GM08714 (cell line): ENCODE results near the gene RIN3.

Experiments
- H3K4me3 ChIP-seq: fragments of 200-500 bp; sonication (Bioruptor generic); 2 replicates; pipeline ENCODE4 v1.5.1; 2014; ENCODE audit warnings: mild to moderate bottlenecking, low read length, inconsistent platforms
- ZNF274 ChIP-seq: IDR thresholded peaks from 2 replicates; pipeline ENCODE4 v1.6.1; 2012; ENCODE audit warnings: mild to moderate bottlenecking, low read depth, low read length

RIN3 gene

DNA sequence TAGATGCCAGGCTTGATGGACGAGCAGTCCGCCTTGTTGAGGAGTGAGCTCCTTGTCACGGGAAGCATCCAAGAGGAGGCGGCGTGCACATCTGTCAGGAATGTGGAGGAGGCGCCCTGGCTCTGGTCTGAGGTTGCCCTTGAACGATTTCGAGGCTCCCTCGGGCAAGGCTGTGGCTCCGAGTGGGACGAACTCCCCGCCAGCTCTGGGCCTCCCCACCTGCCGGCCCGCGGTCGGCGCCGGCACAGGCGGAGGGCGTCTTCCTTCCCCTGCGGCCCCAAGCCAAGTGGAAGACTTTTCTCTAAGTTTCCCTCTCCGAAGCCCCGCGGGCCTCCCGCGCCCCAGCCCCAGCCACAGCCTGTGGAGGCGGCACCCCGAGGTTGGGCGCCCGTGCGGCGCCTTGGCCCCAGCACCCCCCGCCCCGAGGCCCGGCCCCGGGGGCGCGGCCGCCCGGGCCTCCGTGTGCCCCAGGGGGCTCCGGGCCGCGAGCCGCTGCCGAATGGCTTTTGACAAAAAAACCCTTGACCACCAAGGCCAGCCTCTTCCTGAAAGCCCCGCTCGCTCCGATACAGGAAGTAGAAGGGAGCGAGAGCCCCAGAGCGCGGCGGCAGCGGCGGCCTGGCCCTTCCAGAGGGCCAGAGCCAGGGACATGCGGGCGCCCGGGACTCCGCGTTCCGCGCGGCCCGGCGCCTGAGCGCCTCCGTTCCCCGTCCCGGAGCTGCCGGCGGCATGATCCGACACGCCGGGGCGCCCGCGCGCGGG, at the start of gene RIN3:
TSS of gene RIN3 (plus strand) at position 578 of the 762 bp plus-strand sequence. CDS start at position 730, 152 bp downstream.
- no peak for TF ChIP-seq ZNF274

DNA sequence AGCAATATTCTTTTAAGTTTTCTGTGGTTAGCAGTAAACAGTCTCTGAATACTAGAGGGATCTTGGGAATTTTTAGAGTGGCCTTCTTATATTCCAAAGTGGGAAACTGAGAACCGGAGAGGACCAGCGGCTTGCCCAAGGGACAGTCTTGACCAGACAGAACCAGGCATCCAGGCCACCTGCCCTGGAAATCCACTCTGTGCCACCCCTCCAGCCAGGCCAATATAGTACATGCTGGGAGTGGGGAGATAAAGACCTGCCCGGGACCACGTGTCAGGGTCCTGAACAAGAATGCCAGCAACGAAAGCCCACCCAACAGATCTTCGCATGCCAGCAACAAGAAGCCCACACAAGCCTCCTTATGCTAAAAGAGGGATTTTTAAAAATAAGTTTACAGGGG, 49.4 kb upstream of the RIN3 start:
- no peak overlapping the region for H3K4me3 ChIP-seq
- TF ChIP-seq ZNF274 = no peak

More for the DNA sequence above, at the start of gene RIN3:
- peak within 1 kb of the TSS; percentile 83 for H3K4me3 ChIP-seq

DNA sequence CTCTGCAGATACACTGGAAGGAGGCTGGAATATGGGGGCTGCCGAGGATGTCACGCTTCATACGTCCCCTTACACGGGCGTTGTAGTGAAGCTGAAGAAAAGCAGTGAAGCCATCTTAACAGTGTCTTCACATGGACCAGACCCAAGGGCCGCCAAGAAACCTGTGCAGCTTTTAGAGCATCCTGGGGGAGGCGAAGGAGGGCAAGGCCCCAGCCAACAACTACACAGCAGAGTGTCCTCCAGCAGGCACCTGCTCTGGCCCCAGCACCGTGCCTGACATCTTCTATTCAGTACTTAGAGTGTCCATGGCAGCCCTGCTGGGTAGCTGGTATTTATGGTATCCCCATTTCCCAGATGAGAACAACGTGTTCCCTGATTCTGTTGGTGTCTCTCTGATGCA, 48.9 kb upstream of the RIN3 start:
- no peak for TF ChIP-seq ZNF274
- no peak overlapping the region for H3K4me3 ChIP-seq

GRCh38 chr14:92465353-92466055, 48.1 kb upstream of the RIN3 start:
- H3K4me3 ChIP-seq = no peak overlapping the region
- no peak for TF ChIP-seq ZNF274

GRCh38 chr14:92466059-92466458, 47.5 kb upstream of the RIN3 start:
- no peak overlapping the region for H3K4me3 ChIP-seq

GRCh38 chr14:92469515-92469914, 44.1 kb upstream of the RIN3 start:
- no peak overlapping the region for H3K4me3 ChIP-seq
- TF ChIP-seq ZNF274 = no peak

More at GRCh38 chr14:92466059-92466458, 47.5 kb upstream of the RIN3 start:
- no peak for TF ChIP-seq ZNF274

GRCh38 chr14:92470215-92470614, 43.4 kb upstream of the RIN3 start:
- no peak overlapping the region for H3K4me3 ChIP-seq
- TF ChIP-seq ZNF274 = no peak

DNA sequence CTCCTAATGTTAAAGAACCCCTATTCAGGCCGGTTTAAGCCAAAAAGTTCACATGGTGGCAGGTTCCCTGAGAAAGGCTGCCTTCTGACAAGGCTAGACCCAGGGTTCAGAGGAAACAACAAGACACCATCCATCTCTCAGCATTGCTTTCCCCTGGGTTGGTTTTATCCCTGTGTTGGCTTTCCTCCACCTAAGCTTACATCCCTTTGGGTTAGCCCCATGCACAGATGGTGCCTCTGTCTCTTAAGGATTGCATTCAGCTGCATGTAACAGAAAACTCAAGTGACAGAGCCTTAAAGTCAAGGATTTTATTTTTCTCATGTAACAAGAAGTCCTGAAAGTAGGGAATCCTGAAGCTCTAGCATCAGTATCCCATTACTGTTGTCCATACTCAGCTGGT, 42.8 kb upstream of the RIN3 start:
- no peak for TF ChIP-seq ZNF274
- no peak overlapping the region for H3K4me3 ChIP-seq

GRCh38 chr14:92471919-92472318, 41.7 kb upstream of the RIN3 start:
- TF ChIP-seq ZNF274 = no peak
- no peak overlapping the region for H3K4me3 ChIP-seq

- TF ChIP-seq ZNF274 = no peak
- no peak overlapping the region for H3K4me3 ChIP-seq
These were observed 40.7 kb upstream of the RIN3 start for GRCh38 chr14:92472860-92473259.

DNA sequence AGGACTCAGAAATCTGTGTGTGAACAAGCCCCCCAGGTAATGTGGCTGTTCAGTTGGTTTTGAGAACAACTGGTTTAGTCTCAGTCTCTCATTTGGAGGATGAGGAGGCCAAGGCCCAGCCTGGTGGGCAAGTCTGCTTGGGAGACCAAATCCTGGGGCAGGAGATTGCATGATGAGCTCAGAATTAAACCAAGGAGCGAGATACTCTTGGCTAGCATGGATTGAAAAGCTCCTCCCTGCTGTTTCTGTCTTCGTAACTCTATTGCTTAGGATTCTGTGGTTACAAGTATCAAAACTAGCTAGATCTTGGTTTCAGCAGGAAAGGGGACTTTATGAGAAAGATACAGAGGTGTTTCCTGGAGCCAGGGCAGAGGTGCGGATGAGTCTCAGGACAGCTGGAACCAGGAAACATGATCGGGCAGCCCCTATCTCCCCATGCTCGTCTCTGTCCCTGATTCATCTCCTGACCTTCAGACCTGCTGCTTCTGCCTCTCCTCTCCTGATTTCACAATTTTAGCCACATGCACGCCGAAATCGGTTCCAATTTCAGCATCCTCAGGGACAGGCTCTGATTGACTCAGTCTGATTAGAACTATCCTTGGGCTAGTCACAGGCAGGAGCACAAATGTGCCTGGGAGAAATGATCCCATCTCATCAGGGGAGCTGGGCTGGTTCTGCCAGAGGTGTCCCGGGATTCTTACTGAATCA, 40.2 kb upstream of the RIN3 start:
- no peak overlapping the region for H3K4me3 ChIP-seq
- no peak for TF ChIP-seq ZNF274

DNA sequence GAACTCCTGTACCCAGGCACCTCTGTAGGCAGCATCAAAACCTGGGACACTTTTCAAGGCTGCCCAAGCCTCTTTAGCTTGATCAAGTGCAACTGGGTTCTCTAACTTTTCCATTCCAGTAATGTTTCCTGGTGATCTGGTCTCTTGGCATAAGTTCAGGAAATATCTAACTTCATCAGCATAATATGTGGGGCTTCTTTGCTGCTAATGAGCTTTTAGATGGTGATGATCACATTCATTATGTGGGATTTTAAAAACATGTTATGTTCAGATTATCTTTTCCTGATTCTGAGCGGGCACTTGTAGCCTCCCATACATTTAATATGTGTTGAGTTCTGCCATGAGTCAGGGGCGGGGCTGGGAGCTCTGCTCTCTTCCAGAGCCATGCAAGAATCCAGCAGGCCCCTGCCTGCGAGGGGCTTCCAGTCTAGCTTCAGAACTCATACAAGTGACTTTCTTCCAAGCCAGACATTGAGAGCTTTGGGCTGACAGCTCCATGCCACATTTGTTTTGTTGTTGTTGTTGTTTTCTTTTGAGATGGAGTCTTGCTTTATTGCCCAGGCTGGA, 39.5 kb upstream of the RIN3 start:
- TF ChIP-seq ZNF274 = no peak
- no peak overlapping the region for H3K4me3 ChIP-seq

DNA sequence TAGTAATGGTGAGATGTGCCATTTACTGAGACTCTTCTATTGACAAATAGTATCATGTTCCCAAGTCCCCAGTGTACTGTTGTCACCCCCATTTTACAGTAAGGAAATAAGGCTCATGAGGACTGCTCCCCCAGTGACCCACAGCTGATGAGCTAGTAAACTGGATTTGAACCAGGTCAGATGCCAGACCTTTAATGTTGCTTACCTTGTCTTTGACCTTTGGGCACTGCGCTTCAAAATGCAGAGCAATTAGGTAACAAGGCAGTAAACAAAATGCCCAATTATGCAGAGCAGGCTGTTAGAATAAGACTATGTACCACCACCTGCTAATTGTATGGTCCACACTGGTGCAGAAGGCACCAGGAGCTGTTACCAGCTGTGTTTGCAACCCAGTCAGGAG, 38.5 kb upstream of the RIN3 start:
- no peak for TF ChIP-seq ZNF274
- H3K4me3 ChIP-seq = no peak overlapping the region

GRCh38 chr14:92475451-92476187, 38.0 kb upstream of the RIN3 start:
- TF ChIP-seq ZNF274 = no peak
- H3K4me3 ChIP-seq = no peak overlapping the region
